Measurements from ENCODE around the gene TEAD2. TPM values are rescaled to one million over a fixed set of nuclear protein-coding genes. Genes with fewer than 3 reads are reported as not detected.

TEAD2 gene
- total RNA-seq, 1 experiment from 2014 or later: 56.2 TPM

GRCh38 chr19:49342291-49342721 is 19.9 kb downstream of the TEAD2 start:
- H3K79me2 ChIP-seq (ENCODE audit: low read length): no peaks in the 10 kb centered on the region
- H3K9me3 ChIP-seq (ENCODE audit: low read length): no peaks in the 10 kb centered on the region
- H3K4me1 ChIP-seq (ENCODE audit: insufficient read depth, low read length): peaks cover 14% of the 10 kb centered on the region
- DNase-seq (no peak), ATAC-seq (no peak)
- intact Hi-C loops (cut with micrococcal nuclease): no loop called here
- TF ChIP-seq EZH2phosphoT487 (IDR thresholded peaks at IDR 0.05; ENCODE audit: borderline replicate concordance, low read length) (no peak), EZH2 (IDR thresholded peaks at IDR 0.05; ENCODE audit: low read length, unreplicated experiment) (no peak)
- no TSS peak for BruUV-seq (replicated peaks)
- H3K4me3 ChIP-seq (ENCODE audit: low read length): no peak overlapping the region
- peaks cover 36% of the 10 kb centered on the region; the same call in 1 of the 2 replicates for H3K36me3 ChIP-seq (ENCODE audit: low read depth, low read length)
- H3F3A ChIP-seq (ENCODE audit: low read length, unreplicated experiment): no peaks in the 10 kb centered on the region
- H3K27me3 ChIP-seq (ENCODE audit: low read length): no peaks in the 10 kb centered on the region
- no peak overlapping the region for H2AFZ ChIP-seq (ENCODE audit: low read length)
- H3K9me2 ChIP-seq (replicated peaks; ENCODE audit: low read length): no peaks in the 10 kb centered on the region
- H4K20me1 ChIP-seq (ENCODE audit: low read length): no peaks in the 10 kb centered on the region
- no peak overlapping the region for H3K27ac ChIP-seq (ENCODE audit: low read length)
- CTCF ChIA-PET: no interaction called here
- no peak overlapping the region for H3K4me2 ChIP-seq (ENCODE audit: low read length)
- no peak overlapping the region for H3K9ac ChIP-seq (ENCODE audit: low read length)
- POLR2A ChIA-PET (ENCODE audit: unreplicated experiment): no interaction called here

- Histone ChIP-seq H3K4me1 (ENCODE audit: insufficient read depth, low read length) (peaks cover 14% of the 10 kb centered on the region), H3F3A (ENCODE audit: low read length, unreplicated experiment) (no peaks in the 10 kb centered on the region), H3K9ac (ENCODE audit: low read length) (no peak overlapping the region), H3K27ac (ENCODE audit: low read length) (no peak overlapping the region), H4K20me1 (ENCODE audit: low read length) (no peaks in the 10 kb centered on the region), H3K4me2 (ENCODE audit: low read length) (no peak overlapping the region), H3K27me3 (ENCODE audit: low read length) (no peaks in the 10 kb centered on the region), H3K79me2 (ENCODE audit: low read length) (no peaks in the 10 kb centered on the region), H3K9me2 (replicated peaks; ENCODE audit: low read length) (no peaks in the 10 kb centered on the region), H3K9me3 (ENCODE audit: low read length) (no peaks in the 10 kb centered on the region), H3K4me3 (ENCODE audit: low read length) (no peak overlapping the region), H2AFZ (ENCODE audit: low read length) (no peak overlapping the region), H3K36me3 (ENCODE audit: low read depth, low read length) (peaks cover 26% of the 10 kb centered on the region; the same call in 1 of the 2 replicates)
- ATAC-seq (no peak), DNase-seq (no peak)
- TF ChIP-seq EZH2 (IDR thresholded peaks at IDR 0.05; ENCODE audit: low read length, unreplicated experiment) (no peak), EZH2phosphoT487 (IDR thresholded peaks at IDR 0.05; ENCODE audit: borderline replicate concordance, low read length) (no peak), CTCF (conservative IDR thresholded peaks at IDR 0.05; ENCODE audit: low read depth, low read length) (no peak)
- TSS peak; percentile 40 for BruUV-seq (replicated peaks)
- intact Hi-C loops (cut with micrococcal nuclease): no loop called here
- POLR2A ChIA-PET (ENCODE audit: unreplicated experiment): no interaction called here
- CTCF ChIA-PET: no interaction called here
These were observed 21.1 kb downstream of the TEAD2 start for GRCh38 chr19:49340865-49341718.

- H3K79me2 ChIP-seq (ENCODE audit: low read length): no peaks in the 10 kb centered on the region
- H3K9ac ChIP-seq (ENCODE audit: low read length): no peak overlapping the region
- H3K9me3 ChIP-seq (ENCODE audit: low read length): no peaks in the 10 kb centered on the region
- ChIA-PET CTCF (no interaction called here), POLR2A (ENCODE audit: unreplicated experiment) (no interaction called here)
- H3F3A ChIP-seq (ENCODE audit: low read length, unreplicated experiment): no peaks in the 10 kb centered on the region
- no peaks in the 10 kb centered on the region for H3K27me3 ChIP-seq (ENCODE audit: low read length)
- DNase-seq (no peak), ATAC-seq (no peak)
- TF ChIP-seq CTCF (conservative IDR thresholded peaks at IDR 0.05; ENCODE audit: low read depth, low read length): no peak
- TF ChIP-seq EZH2phosphoT487 (IDR thresholded peaks at IDR 0.05; ENCODE audit: borderline replicate concordance, low read length): no peak
- TF ChIP-seq EZH2 (IDR thresholded peaks at IDR 0.05; ENCODE audit: low read length, unreplicated experiment): no peak
- no peak overlapping the region for H3K27ac ChIP-seq (ENCODE audit: low read length)
- H3K36me3 ChIP-seq (ENCODE audit: low read depth, low read length): peaks cover 26% of the 10 kb centered on the region; the same call in 1 of the 2 replicates
- peak overlapping the region; percentile 83; the same call in 1 of the 2 replicates for H3K4me2 ChIP-seq (ENCODE audit: low read length)
- intact Hi-C loops (cut with micrococcal nuclease): no loop called here
- H4K20me1 ChIP-seq (ENCODE audit: low read length): no peaks in the 10 kb centered on the region
- H3K4me1 ChIP-seq (ENCODE audit: insufficient read depth, low read length): peaks cover 14% of the 10 kb centered on the region
- no peaks in the 10 kb centered on the region for H3K9me2 ChIP-seq (replicated peaks; ENCODE audit: low read length)
- peak overlapping the region; percentile 86 for H2AFZ ChIP-seq (ENCODE audit: low read length)
- H3K4me3 ChIP-seq (ENCODE audit: low read length): peak overlapping the region; percentile 30; the same call in 1 of the 2 replicates
- no TSS peak for BruUV-seq (replicated peaks)
These were observed 21.9 kb downstream of the TEAD2 start for GRCh38 chr19:49340069-49340864.
